Fibroblast of pulmonary artery (primary cell): Measurements from ENCODE around the gene CLDN5.
"Not testable (repeated sequence)": the region's sequence is repeated elsewhere in the genome, so short reads cannot be mapped to it uniquely, and the experiment has no call there.

Experiments used
- DNase-seq: peaks from one replicate; pipeline ENCODE4 v3.0.0-alpha.2; 2010; ENCODE audit warnings: low read depth
- H3K4me3 ChIP-seq: replicated peaks from 2 replicates; pipeline ENCODE4 v1.5.1; 2011; ENCODE audit warnings: low read depth, mild to moderate bottlenecking, control low read depth, low read length, moderate library complexity
- CTCF ChIP-seq: IDR thresholded peaks from 2 replicates; pipeline ENCODE4 v1.5.1; 2011; ENCODE audit warnings: mild to moderate bottlenecking, control low read depth, low read length, inconsistent platforms; ENCODE audit errors: missing control alignments

The CLDN5 gene

GRCh38 chr22:19555651-19556050 is 31.4 kb upstream of the CLDN5 start:
- DNase-seq, result no peak
- TF ChIP-seq CTCF, result no peak
- H3K4me3 ChIP-seq, result no peak overlapping the region

GRCh38 chr22:19554834-19555404 is 30.7 kb upstream of the CLDN5 start:
- H3K4me3 ChIP-seq, result no peak overlapping the region
- peak; percentile 25 for DNase-seq
- TF ChIP-seq CTCF, result peak; percentile 26

GRCh38 chr22:19553201-19553600 is 29.0 kb upstream of the CLDN5 start:
- no peak overlapping the region for H3K4me3 ChIP-seq
- no peak for TF ChIP-seq CTCF
- no peak for DNase-seq

- no peak for TF ChIP-seq CTCF
- H3K4me3 ChIP-seq, result no peak overlapping the region
- no peak for DNase-seq
Measured at GRCh38 chr22:19550382-19550781, 26.2 kb upstream of the CLDN5 start.

GRCh38 chr22:19549428-19549827 is 25.2 kb upstream of the CLDN5 start:
- no peak overlapping the region for H3K4me3 ChIP-seq
- TF ChIP-seq CTCF, result no peak
- DNase-seq, result no peak

- TF ChIP-seq CTCF, result no peak
- DNase-seq, result no peak
- H3K4me3 ChIP-seq, result no peak overlapping the region
Measured at GRCh38 chr22:19548964-19549363, 24.8 kb upstream of the CLDN5 start.

GRCh38 chr22:19548427-19548826 is 24.2 kb upstream of the CLDN5 start:
- DNase-seq, H3K4me3 ChIP-seq: not testable (repeated sequence)
